LoVo (cell line): Measurements from ENCODE around the gene RUNX2.
A peak's percentile ranks its signal among the peaks of the same experiment; 100 is the strongest.
"Not testable (repeated sequence)": the region's sequence is repeated elsewhere in the genome, so short reads cannot be mapped to it uniquely, and the experiment has no call there.

Experiments
- DNase-seq: peaks from one replicate; pipeline ENCODE4 v3.0.0-alpha.2; 2016; ENCODE audit warnings: low spot score

RUNX2 gene

DNA sequence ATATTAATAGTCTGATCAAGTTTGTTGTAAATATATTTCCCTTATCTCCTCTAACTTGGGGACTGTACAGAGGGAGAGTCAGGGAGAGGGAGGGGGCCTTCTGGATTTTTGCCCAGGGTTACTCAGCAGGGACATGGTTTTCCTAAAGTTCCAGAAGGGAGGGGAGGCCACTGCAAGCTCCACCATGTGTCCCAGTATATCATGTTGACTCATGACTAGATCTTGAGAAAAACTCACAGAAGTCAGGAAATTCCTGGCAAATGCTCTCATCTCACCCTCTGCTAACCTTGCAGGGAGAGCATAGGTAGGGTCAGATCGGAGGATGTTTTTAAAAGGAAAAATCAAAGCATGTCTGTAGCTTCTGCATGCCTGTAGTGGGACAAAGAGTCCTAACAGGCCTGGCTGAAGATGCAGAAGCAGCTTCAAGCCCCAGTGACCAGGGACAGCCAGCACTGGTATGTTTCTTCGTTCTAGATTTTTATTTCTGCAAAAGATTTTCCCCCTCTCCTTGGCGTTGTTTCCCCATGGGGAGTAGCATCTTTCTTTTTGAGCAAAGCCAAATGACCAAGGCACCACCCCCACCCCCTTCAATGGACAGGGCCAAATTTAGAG lies 322.5 kb downstream of the RUNX2 start:
- no peak for DNase-seq

DNA sequence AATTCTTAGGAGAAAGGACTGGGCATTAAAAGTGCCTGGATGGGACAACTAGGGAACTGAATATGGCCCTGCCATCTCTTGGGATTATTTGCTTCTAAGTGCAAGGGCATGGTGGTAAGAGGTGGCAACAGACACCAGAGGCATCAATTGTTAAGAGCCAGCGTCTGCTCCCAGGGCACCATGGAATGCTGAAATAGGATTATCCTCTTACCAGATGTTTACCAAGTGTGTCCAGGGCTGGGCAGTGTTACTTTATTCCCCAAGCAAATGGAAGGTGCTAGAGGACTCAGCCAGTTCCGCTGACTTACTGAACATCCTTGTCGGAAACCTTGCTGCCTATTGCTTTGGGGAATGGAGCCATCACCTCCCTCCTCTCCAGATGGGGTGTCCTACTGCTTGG lies 323.2 kb downstream of the RUNX2 start:
- no peak for DNase-seq

DNA sequence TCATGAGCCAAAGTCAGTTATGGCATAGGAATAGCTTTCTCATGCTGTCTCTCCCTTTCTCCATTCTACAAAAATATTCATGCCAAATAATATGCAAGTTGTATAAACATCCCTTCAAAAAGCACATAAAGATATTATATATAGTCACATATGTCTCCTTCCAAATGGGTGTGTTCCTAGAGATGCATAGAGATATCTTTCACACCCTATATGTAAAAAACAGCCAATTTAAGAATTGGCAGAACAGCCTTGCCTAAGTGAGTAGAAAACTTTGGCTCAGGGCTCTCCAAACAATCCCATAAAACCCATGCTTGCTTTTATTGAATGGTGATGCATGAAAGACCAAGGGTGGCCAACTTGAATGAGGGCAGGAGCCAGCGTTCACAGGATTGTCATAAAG lies 324.3 kb downstream of the RUNX2 start:
- no peak for DNase-seq

DNA sequence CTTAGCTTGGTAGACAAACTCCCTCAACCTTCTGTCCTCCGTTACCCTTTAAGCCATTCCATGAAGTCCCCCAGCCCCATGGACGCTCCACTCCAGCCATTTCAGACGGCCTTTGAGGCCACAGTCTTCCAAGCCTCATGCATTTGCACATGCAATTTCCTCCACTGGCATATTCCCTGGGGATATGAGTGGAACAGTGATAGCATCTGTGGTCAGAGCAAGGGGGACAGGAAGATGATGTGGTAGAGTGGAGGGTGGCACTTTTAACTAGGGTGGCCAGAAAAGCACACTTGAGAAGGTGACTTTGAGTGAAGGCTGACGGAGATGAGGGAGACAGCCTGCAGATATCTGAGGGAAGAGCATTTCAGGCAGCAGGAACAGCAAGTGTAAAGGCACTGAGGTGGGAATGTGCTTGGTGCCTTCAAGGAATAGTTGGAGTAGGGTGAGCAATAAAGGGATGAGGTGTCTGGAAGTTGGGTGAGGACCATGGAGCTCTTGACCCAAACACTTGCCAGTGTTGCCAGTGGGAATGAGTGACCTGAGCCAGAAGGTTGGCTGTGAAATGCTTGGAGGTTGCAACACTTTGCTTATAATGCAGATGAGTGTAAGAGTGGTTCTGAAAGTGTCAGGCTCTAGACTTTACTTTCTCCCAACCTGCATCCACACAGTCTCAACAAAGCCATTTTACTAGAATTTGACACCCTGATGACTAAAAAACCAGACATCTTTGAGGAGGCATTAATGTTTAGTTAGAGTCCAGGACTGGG lies 325.2 kb downstream of the RUNX2 start:
- DNase-seq, result no peak

DNA sequence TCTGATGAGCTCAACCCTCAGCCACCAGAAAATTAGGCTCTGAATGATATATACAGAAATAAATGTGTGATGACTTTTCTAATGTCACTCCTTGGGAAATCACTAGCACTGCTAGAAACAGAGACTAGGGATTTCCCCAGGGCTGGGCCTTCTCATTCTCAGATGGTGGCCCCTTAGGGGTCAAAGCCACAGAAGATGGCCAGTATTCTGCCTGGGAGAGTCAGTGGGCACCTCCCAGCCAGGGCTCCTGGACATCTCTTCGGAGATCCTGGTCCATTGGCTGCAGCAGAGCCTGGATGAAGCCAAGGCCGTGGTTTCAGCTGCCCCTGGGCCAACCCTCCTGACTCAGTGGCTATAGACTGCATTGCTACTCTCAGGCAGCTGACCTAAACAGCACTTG lies 326.5 kb downstream of the RUNX2 start:
- DNase-seq, result no peak

DNA sequence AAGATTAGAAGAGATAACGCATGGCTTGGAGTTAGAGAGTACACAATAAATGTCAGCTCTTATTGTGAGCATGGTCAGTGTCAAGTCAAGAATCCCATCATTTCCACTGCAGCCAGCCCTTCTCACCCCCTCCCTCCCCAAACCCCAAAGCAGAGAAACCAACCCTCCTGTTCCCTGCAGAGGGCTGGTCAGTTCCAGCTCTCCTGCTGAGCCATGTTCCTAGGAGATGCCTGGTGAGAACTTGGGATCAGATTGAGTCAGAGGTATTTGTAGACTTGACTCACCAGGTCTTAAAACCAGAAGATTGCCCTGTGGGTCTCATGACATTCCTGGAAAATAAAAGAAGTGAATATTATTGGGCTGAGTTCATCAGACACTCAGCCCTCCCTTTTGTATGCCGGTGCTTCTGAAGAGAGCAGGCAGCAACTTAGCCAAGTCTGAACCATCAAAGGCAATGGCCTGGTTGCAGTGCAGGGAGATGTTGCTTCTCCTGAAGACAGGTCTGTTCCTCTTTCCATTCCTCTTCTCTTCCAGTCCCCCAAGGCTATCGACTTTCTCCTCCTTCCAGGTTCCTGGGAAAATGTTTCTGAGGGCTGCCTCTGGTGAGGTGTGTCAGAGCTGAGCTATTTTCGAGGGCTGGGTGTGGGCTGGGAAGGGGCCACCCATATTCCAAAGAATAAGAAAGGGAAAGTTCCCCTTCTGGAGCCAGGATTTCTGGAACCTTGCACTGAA lies 327.8 kb downstream of the RUNX2 start:
- DNase-seq, result peak; percentile 93

DNA sequence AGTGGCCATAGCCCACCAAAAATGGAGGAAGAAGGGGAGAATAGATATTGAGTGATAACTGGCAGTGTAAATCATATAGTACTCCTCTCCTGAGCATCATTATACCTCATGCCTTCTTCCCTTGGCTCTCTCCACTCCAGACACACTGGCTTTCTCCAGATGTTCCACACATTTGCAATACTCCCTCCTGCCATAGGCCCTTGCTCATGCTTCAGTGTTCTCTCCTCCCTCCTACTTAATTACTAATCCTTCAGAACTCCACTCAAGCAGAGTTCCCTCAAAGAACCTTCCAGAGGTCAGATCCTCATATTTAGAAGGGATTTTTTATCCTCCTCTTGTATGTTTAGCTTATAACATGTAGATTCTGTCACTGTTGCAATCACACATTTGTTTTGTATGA lies 329.1 kb downstream of the RUNX2 start:
- no peak for DNase-seq

DNA sequence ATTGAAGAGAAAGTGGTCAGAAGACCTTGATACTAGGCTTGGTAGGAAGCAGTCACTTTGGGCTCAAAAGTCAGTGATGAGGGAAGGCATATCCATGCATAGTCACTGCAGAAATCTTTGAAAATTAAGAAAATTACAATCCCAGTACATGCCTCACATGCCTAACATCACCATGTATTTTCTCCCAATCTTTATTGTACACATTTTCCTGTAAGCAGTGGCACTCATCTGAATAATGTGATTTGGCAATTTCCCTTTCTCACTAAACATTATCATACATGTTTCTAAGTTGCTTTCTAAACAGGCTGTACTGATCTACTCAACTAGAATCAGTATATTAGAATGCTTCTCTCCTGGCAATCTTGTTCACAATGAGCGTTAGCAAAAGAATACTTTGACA lies 330.3 kb downstream of the RUNX2 start:
- no peak for DNase-seq

DNA sequence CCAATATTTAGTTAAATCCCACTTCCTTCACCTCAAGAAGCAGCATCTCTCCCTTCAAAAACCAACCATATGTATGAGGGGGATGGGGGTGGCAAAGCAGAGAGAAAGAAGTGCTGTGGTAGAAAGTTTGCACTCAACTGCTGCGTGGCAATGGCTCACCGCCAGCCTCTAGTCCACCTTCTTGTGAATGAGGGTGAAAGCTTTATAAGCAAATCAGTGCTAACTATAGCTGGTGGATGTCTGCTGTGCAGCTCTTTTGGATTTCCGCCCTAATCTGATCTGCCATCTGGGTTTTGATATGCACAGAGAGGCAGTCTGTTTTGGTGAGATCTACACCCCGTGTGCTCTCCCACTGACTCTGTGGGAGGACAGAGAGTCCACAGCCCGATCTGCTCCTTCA lies 330.8 kb downstream of the RUNX2 start:
- no peak for DNase-seq

DNA sequence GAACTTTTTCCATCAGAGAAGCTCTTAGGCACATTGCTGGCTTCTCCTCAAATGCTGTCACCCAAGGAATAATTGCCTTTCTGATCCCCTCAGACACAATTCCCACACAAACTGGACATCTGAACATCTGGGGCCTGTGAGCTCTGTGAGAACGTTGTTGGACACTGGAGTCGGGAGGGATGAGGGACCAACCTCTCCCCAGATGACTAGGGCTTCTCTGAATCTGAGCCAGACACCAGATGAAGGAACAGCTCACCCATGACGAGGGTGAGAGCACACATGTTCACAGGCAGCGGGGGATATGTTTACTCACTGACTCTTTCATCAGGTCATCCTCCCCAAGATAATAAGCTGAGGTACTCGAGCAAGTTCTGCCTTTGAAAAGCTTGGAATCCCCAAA lies 333.5 kb downstream of the RUNX2 start:
- no peak for DNase-seq

DNA sequence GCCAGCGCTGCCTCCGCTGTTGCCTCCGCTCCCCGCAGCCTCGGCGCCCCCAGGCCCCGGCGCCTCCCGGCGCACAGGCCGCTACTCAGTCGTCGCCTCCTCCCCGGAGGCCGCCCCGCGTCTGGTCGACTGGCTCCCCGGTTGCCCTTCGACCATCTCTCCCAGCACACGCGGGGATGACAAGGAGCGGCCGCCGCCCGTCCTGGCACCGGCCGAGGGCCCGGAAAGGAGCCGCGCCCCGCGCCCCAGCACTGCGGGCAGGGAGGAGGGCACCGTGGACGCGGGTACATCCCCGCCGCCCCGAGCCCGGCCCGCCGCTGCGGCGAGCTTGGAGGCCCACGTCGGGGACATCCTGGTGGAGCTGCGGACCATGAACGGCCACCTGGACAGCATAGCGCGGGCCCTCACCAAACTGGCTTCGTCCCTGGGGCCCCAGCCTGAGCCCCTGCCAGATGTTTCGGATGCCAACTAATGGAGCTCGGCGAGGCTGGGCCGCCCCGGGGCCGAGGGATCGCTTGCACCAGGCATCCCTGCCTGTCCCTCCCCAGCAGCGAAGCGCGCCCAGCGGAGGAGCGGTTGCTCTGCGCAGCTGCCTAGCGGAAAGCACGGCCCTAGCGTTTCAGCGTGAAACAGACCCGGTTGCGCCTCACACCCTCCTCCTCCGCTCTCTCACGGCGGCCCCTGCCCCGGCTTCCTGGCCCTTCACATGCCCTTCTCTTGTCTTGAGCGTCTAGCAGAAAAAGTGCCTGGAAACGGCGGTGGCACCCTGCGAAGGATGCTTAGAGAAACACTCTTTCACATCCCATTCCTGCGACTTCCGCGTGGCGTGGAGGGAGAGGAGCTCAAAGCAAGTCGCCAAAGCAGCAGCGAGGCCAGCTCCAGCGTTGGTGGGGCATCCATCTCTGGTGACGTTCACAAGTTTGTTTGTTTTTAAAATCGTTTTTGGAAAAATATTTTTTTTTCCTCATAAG lies 335.4 kb downstream of the RUNX2 start:
- DNase-seq, result no peak

DNA sequence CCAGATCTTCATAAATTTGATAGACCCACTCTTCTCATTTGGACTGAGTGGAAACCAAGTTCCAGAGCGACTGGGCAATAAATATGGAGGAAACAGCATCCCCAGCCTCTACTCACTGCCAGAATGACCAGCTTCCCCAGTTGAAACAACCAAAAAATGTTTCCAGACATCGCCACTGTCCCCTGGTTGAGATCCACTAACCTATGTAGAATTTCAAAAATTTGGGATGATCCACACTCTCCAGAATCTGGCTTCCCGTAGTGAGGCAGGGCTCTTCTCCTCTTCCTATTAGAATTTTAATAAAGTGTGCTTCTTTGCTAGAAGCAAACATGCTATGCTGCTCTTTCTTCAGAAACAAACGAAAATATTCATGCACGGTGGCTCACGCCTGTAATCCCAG lies 336.6 kb downstream of the RUNX2 start:
- DNase-seq, result no peak

DNA sequence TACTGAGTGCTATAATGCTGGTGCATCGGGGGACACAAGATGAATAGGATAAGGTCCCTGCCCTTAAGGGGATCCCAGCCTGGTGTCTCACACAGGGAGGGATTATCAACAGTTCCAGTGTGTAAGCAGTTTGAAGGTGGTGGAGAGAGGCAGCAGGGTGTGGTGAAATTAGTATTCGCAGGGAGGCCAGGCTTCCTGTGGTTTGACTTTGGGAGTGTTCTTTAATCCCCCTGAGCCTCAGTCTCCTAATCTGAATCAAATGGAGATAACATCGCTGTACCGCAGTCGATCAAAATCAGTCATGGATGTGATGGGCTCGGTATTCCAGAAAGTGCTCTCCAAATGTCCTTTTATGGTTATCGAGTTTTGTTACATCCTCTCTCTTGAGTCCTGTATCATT lies 337.7 kb downstream of the RUNX2 start:
- no peak for DNase-seq

DNA sequence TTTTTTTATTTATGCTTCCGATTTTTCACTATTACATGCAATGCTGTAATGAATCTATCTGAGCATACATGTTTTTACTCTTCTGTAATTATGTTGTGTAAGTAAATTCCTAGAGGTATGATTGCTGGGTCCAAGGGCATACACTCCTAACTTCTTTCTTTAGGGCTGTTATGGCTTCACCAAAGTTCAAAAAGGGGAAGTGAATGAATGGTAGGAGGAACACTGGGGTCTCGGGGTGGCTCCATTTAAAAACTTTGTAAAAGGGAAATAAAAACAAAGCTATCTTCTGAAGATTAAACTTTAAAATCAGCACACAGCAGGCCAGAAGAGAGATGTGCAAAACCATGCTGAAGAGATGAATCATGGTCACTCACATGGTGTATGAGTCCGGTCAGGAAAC lies 338.7 kb downstream of the RUNX2 start:
- DNase-seq, result no peak

DNA sequence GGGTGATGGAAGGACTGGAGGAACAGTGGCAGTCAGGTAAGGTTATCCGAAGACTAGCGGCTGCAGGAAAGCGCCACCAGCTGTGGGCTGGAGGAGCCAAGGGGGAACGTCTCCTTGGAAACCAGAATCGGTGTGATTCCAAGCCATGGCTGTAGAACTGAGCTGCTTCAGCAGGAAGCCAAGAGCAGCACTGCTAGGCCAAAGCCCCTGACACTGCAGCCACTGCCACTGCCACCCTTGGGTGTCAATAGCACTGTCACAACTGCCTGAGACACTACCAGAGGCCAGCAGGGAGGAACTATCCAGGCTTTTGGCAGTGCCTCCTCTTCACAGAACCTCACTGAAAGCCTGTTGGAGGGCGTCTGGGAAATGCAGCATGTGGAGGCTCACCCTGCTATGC lies 339.2 kb downstream of the RUNX2 start:
- no peak for DNase-seq

DNA sequence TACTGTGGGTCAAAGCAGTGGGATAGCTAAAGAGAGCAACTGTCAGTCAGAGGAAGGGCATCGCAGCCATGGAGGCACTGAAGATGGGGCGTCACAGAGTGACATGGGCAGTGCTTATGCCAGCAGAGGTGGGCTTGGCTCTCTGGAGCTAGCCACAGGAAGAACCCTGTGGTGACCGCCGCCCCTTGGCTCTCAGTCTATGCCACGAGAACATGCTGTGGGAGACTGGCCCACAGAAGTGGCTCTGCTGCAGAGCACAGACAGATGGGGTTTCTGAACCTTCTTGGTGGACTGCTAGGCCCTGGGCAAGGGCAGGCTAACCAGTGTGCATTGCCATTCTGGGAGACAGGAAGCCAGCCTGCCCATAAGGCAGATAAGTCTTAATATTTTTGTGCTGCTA lies 339.6 kb downstream of the RUNX2 start:
- DNase-seq, result no peak

DNA sequence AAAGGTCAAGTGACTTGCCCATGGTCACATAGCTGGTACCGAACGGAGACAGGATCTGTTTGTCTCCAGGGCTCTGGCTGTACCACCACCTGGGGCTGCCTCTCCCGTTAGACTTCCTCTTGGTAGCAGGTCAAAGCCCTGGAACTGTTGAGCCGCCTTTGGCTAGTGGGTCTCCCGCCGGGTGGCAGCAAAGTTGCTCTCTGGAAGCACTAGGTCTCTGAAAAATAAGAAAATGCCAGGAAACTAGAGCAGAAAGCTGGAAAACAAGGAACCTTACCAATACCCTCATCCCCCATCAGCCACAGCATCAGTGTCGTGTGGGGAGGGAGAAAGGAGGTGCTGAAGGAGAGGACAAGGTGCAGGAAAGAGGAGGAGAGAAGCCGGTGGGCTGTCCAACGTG lies 340.6 kb downstream of the RUNX2 start:
- DNase-seq, result no peak

DNA sequence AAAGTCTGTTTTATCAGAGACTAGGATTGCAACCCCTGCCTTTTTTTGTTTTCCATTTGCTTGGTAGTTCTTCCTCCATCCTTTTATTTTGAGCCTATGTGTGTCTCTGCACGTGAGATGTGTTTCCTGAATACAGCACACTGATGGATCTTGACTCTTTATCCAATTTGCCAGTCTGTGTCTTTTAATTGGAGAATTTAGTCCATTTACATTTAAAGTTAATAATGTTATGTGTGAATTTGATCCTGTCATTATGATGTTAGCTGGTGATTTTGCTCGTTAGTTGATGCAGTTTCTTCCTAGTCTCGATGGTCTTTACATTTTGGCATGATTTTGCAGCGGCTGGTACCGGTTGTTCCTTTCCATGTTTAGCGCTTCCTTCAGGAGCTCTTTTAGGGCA lies 345.0 kb downstream of the RUNX2 start:
- DNase-seq, result not testable (repeated sequence)

DNA sequence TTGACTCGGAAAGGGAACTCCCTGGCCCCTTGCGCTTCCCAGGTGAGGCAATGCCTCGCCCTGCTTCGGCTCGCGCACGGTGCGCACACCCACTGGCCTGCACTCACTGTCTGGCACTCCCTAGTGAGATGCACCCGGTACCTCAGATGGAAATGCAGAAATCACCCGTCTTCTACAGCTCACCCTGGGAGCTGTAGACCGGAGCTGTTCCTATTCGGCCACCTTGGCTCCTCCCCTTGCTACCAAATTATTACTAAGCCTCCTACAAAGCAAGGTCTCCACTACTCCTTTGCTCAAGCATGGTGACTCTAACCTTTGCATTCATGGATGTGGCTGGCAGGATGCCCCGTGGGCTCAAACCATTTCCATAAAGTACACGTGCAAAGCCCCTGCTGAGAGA lies 347.0 kb downstream of the RUNX2 start:
- not testable (repeated sequence) for DNase-seq

DNA sequence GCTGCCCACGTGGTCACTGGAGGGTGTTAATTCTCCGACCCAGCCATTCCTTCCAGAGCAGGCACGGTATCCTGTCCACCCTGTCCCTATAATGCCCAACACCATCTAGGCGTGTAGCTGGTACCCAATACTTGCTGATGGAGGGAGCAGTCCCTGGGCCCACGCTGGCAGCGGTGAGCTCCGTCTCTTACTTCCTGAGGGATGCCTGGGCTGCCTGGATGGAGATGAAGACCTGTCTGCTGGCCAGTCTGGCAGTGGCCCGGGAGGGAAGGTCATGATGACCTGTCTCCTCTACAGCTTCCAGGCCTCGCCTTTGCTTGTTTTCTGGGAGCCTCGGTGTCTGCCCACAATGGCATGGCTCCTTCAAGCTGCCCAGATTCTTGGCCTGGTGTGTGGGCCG lies 347.5 kb downstream of the RUNX2 start:
- no peak for DNase-seq

DNA sequence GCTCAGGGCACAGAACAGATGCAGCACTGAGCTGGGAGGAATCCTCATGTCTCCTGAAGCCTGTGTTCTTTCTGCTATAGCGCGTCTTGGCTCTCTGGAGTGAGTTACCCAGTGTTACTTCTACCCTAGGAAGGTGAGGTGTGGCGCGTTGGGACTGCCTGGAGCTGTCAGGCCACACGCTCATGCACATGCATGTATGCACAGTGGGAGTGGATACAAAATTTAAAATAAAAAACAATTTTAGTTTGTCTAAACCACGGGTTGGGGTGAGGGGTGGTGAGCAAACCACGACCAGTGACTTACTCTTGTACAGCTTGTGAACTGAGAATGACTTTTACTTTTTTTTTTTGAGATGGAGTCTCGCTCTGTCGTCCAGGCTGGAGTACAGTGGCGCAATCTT lies 348.2 kb downstream of the RUNX2 start:
- DNase-seq, result no peak
